Fibroblast of gingiva (primary cell): ENCODE measurements around the gene ADAP1.

Experiments used
- DNase-seq: peaks from one replicate; pipeline ENCODE4 v3.0.0-alpha.2; 2011; ENCODE audit warnings: low read depth

The ADAP1 gene

GRCh38 chr7:988426-988911, 34.0 kb upstream of the ADAP1 start:
- DNase-seq = no peak

GRCh38 chr7:987909-988308, 33.4 kb upstream of the ADAP1 start:
- DNase-seq = no peak

- no peak for DNase-seq
These were observed 32.6 kb upstream of the ADAP1 start for GRCh38 chr7:986766-987751.

GRCh38 chr7:985915-986741, 31.6 kb upstream of the ADAP1 start:
- no peak for DNase-seq

GRCh38 chr7:985127-985416, 30.6 kb upstream of the ADAP1 start:
- no peak for DNase-seq

DNA sequence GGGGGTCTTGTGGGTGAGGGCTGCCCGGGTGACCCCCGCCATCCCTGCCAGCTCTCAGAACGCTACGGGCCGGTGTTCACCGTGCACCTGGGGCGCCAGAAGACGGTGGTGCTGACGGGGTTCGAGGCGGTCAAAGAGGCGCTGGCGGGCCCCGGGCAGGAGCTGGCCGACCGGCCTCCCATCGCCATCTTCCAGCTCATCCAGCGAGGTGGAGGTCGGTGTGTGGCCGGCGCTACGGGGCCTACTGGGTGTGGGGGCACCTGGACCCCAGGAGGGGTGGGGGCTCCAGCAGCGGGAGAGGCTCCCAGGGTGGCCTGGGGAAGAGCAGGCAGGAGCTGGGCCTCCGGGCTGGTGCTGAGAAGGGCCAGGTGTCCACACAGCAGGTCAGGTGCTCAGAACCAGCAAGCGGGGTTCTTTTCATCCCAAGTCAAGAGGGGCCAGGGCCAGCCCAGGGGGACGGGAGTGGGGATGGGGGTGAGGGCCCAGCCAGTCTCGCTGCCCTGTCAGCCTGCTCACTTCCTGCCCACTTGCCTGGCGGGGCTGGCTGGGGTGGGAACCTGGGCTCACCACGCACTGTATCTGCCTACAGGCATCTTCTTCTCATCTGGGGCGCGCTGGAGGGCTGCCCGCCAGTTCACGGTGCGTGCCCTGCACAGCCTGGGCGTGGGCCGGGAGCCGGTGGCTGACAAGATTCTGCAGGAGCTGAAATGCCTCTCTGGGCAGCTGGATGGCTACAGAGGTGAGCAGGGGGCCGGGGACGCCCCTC, 30.1 kb upstream of the ADAP1 start:
- no peak for DNase-seq

DNA sequence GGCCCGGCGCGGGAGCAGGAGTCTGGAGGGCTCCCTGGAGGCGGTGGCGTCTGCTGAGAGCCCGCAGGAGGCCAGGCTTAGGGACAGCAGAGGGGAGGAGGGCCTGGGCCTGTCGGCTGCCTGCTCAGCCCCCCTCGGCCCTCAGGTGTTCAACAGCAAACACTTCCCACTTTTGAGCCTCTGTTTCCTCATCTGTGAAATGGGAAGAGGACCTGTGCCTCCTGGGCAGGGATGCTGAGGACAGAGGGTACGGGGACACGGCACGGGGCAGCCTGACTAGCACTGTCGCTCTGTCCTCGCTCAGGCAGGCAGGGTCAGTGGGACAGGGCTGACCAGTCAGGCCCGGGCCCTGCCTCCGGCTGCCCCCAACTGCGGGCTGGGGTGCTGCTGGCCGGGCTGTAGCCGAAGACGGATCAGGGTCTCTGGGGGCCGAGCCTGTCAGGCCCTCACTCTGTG, 29.2 kb upstream of the ADAP1 start:
- no peak for DNase-seq

GRCh38 chr7:983004-983615, 28.6 kb upstream of the ADAP1 start, which contains the start of gene CYP2W1:
CYP2W1 (plus strand) TSS chr7:983181; CDS start chr7:983212, 31 bp downstream.
- no peak for DNase-seq

DNA sequence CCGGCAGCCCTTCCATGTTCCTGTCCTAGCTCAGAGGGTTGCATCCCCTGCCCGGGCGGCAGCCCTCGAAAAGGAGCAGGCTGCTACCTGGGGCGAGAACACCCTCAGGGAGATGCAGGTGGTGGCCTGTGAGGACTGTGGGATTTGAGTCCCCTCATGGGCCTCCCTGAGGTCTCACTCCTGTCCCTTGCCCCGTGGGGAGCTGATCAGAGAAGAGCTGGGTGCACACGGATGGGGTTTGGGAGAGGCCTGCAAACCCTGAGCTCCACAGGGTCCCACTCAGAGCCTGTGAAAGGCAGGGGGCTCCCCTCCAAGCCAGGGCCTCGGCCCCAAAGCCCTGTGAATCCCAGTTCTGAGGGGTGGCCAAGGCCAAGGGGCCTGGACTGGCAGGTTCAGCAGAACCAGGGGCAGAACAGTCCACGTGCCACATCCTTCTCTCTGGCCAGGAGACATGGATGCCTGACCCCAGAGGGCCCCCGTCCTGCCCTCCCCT, 28.1 kb upstream of the ADAP1 start:
- no peak for DNase-seq

GRCh38 chr7:981793-982510, 27.5 kb upstream of the ADAP1 start:
- DNase-seq = no peak

GRCh38 chr7:979886-980571, 25.5 kb upstream of the ADAP1 start:
- no peak for DNase-seq

- DNase-seq = no peak
These were observed 24.7 kb upstream of the ADAP1 start for GRCh38 chr7:979151-979550.

- DNase-seq = no peak
These were observed 24.1 kb upstream of the ADAP1 start for GRCh38 chr7:978416-979091.

- no peak for DNase-seq
These were observed 23.5 kb upstream of the ADAP1 start for GRCh38 chr7:978049-978346.

- DNase-seq = no peak
These were observed 23.0 kb upstream of the ADAP1 start for GRCh38 chr7:977326-978048.

DNA sequence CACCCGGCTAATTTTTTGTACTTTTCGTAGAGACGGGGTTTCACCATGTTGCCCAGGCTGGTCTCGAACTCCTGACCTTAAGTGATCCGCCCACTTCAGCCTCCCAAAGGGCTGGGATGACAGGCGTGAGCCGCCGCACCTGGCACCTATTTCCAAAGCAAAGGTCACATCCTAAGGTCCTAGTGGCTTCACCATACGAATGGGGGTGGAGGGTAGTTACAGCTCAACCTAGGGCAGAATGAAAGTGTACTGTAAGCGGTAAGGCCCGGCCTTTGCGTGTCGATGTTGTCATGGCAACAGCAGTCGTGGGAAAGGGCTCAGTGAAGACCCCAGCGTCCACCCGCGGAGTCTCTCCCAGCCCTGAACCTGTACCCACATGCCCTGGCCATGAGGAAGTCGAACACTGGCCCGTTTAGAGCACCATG, 22.4 kb upstream of the ADAP1 start:
- DNase-seq = no peak

DNA sequence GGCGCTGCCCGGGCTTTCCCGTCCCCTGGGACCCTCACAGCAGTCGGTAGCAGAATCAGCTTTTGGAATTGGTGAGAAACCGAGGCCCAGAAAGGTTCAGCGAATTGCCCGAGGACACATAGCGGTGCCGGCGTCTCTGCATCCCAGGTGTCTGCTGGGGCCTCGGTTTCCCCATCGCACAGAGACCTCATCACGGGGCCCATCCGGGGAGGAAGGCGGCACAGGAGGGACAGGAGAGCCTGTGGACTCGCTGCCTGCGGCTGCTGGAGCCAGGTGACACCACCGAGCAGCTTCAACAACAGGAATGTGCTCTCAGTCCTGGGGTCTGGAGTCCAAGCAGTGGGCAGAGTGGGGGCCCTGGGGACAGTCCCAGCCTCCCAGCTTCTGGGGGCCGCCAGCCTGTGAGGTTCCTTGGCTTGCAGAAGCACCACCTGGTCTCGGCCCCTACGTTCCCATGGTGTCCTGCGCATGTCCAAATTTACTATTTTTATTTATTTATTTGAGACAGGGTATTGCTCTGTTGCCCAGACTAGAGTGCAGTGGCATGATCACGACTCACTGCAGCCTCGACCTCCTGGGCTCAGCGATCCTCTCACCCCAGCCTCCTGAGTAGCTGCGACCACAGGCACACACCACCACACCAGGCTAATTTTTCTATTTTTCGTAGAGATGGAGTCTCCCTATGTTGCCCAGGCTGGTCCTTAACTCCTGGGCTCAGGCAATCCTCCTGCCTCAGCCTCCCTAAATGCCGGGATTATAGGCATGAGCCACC, 21.4 kb upstream of the ADAP1 start:
- no peak for DNase-seq
